SK-N-SH treated with all-trans-retinoic acid at 6 μM for 48 hours (cell line): ENCODE data around the gene FBXL5.

Source experiments
- ARNTL ChIP-seq: fragments of 450-650 bp; formaldehyde crosslinking; IDR thresholded peaks from 2 replicates; pipeline ENCODE4 v1.5.0; 2020; ENCODE audit warnings: low read depth, mild to moderate bottlenecking, moderate library complexity, borderline replicate concordance
- BACH2 ChIP-seq: fragments of 250-450 bp; sonication (Bioruptor Pico); IDR thresholded peaks from 2 replicates; pipeline ENCODE4 v1.9.0; 2021; ENCODE audit warnings: mild to moderate bottlenecking, borderline replicate concordance
- CSDC2 ChIP-seq: fragments of 250-450 bp; sonication (Bioruptor Pico); IDR thresholded peaks from 2 replicates; pipeline ENCODE4 v1.5.0; 2020; ENCODE audit warnings: mild to moderate bottlenecking, moderate library complexity
- ESRRG ChIP-seq: fragments of 250-450 bp; sonication (Bioruptor Pico); IDR thresholded peaks from 2 replicates; pipeline ENCODE4 v1.6.1; 2021; ENCODE audit warnings: mild to moderate bottlenecking
- GLIS3 ChIP-seq: fragments of 250-450 bp; sonication (Bioruptor Pico); IDR thresholded peaks from 2 replicates; pipeline ENCODE4 v1.5.0; 2020; ENCODE audit warnings: mild to moderate bottlenecking, moderate library complexity
- OSR1 ChIP-seq: fragments of 250-450 bp; sonication (Bioruptor Pico); IDR thresholded peaks from 2 replicates; pipeline ENCODE4 v1.8.0; 2022; ENCODE audit warnings: moderate library complexity, mild to moderate bottlenecking, inconsistent platforms
- PPARA ChIP-seq: fragments of 250-450 bp; sonication (Bioruptor Pico); IDR thresholded peaks from 2 replicates; pipeline ENCODE4 v1.5.0; 2020; ENCODE audit warnings: mild to moderate bottlenecking, borderline replicate concordance
- ZC3H10 ChIP-seq: fragments of 250-450 bp; sonication (Bioruptor Pico); IDR thresholded peaks from 2 replicates; pipeline ENCODE4 v1.5.1; 2021; ENCODE audit warnings: mild to moderate bottlenecking, moderate library complexity
- ZFP3 ChIP-seq: fragments of 250-450 bp; sonication (Bioruptor Pico); IDR thresholded peaks from 2 replicates; pipeline ENCODE4 v1.5.0; 2020; ENCODE audit warnings: mild to moderate bottlenecking, moderate library complexity
- ZFP30 ChIP-seq: fragments of 450-650 bp; formaldehyde crosslinking; IDR thresholded peaks from 2 replicates; pipeline ENCODE4 v1.5.0; 2022; ENCODE audit warnings: mild to moderate bottlenecking, moderate library complexity
- ZNF70 ChIP-seq: fragments of 450-650 bp; formaldehyde crosslinking; IDR thresholded peaks from 2 replicates; pipeline ENCODE4 v1.5.0; 2020; ENCODE audit warnings: mild to moderate bottlenecking, moderate library complexity
- TF ChIP-seq, protein P1 (sequence below): fragments of 250-450 bp; sonication (Bioruptor Pico); IDR thresholded peaks from 2 replicates; pipeline ENCODE4 v1.5.1; 2020; ENCODE audit warnings: low read depth, mild to moderate bottlenecking, moderate library complexity
- TF ChIP-seq, protein P2 (sequence below): fragments of 250-450 bp; sonication (Bioruptor Pico); IDR thresholded peaks from 2 replicates; pipeline ENCODE4 v1.8.0; 2020; ENCODE audit warnings: mild to moderate bottlenecking, moderate library complexity, borderline replicate concordance
- TF ChIP-seq, protein P3 (sequence below): fragments of 250-450 bp; sonication (Bioruptor Pico); IDR thresholded peaks from 2 replicates; pipeline ENCODE4 v1.5.0; 2020; ENCODE audit warnings: mild to moderate bottlenecking, moderate library complexity

DNA sequence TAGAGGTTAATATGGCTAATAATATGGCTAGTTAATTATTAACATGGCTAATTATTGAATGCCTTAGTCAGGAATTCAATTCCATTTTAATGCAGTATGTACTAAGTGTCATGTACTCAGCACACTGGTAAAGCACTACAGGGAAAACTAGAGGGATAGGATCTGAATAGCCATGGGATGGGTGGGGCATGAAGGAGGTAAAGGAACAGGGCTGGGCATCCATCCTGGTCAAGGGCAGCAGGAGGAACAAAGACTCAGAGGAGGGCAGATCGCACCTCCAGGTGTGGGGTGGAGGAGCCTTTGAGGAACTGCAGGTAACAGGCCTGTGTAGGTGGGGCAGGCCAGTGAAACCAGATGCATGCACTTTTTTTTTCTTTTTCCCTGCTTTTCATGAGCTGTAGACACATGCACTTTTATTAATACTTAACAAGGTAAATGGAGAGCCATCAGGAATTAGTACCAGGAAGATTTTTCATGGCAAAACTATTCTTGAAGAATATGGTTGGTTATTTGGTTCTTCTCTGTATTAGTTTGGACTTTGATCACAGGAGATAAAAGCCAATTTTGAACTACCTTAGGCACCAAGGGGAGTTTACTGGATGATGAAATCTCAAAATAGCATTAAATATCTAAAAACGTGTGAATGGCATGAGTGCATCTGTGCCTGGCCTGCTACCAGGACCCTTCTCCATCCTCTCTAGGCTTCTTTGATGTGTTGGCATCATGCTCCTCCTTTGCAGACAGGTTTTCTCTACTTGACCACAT lies 97.2 kb downstream of the FBXL5 start:
- TF ChIP-seq ZNF70 (no peak), ZFP30 (no peak), GLIS3 (no peak), ZFP3 (CRISPR knock-in tag) (no peak), ZC3H10 (CRISPR knock-in tag) (no peak), ARNTL (no peak), OSR1 (CRISPR knock-in tag) (no peak), ESRRG (CRISPR knock-in tag) (no peak), CSDC2 (no peak), BACH2 (no peak), PPARA (CRISPR knock-in tag) (no peak)
- TF ChIP-seq, protein P1, sequence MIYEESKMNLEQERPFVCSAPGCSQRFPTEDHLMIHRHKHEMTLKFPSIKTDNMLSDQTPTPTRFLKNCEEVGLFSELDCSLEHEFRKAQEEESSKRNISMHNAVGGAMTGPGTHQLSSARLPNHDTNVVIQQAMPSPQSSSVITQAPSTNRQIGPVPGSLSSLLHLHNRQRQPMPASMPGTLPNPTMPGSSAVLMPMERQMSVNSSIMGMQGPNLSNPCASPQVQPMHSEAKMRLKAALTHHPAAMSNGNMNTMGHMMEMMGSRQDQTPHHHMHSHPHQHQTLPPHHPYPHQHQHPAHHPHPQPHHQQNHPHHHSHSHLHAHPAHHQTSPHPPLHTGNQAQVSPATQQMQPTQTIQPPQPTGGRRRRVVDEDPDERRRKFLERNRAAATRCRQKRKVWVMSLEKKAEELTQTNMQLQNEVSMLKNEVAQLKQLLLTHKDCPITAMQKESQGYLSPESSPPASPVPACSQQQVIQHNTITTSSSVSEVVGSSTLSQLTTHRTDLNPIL, result no peak
- TF ChIP-seq, protein P2, sequence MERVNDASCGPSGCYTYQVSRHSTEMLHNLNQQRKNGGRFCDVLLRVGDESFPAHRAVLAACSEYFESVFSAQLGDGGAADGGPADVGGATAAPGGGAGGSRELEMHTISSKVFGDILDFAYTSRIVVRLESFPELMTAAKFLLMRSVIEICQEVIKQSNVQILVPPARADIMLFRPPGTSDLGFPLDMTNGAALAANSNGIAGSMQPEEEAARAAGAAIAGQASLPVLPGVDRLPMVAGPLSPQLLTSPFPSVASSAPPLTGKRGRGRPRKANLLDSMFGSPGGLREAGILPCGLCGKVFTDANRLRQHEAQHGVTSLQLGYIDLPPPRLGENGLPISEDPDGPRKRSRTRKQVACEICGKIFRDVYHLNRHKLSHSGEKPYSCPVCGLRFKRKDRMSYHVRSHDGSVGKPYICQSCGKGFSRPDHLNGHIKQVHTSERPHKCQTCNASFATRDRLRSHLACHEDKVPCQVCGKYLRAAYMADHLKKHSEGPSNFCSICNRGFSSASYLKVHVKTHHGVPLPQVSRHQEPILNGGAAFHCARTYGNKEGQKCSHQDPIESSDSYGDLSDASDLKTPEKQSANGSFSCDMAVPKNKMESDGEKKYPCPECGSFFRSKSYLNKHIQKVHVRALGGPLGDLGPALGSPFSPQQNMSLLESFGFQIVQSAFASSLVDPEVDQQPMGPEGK (CRISPR knock-in tag), result no peak
- TF ChIP-seq, protein P3, sequence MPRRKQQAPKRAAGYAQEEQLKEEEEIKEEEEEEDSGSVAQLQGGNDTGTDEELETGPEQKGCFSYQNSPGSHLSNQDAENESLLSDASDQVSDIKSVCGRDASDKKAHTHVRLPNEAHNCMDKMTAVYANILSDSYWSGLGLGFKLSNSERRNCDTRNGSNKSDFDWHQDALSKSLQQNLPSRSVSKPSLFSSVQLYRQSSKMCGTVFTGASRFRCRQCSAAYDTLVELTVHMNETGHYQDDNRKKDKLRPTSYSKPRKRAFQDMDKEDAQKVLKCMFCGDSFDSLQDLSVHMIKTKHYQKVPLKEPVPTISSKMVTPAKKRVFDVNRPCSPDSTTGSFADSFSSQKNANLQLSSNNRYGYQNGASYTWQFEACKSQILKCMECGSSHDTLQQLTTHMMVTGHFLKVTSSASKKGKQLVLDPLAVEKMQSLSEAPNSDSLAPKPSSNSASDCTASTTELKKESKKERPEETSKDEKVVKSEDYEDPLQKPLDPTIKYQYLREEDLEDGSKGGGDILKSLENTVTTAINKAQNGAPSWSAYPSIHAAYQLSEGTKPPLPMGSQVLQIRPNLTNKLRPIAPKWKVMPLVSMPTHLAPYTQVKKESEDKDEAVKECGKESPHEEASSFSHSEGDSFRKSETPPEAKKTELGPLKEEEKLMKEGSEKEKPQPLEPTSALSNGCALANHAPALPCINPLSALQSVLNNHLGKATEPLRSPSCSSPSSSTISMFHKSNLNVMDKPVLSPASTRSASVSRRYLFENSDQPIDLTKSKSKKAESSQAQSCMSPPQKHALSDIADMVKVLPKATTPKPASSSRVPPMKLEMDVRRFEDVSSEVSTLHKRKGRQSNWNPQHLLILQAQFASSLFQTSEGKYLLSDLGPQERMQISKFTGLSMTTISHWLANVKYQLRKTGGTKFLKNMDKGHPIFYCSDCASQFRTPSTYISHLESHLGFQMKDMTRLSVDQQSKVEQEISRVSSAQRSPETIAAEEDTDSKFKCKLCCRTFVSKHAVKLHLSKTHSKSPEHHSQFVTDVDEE (CRISPR knock-in tag), result no peak
